SHP77 (cell line): ENCODE data around the gene INTS3.
"Not testable (repeated sequence)": the region's sequence is repeated elsewhere in the genome, so short reads cannot be mapped to it uniquely, and the experiment has no call there.

Source experiments
- DNase-seq, 2 experiments: peaks; one replicate each; lab custom pipeline; 2025; lab: John Stamatoyannopoulos, UW

The INTS3 gene

GRCh38 chr1:153778824-153779519 lies 51.1 kb downstream of the INTS3 start:
- no peak for DNase-seq

GRCh38 chr1:153779781-153780541 lies 52.1 kb downstream of the INTS3 start:
- no peak for DNase-seq

- DNase-seq = no peak
These were observed 52.7 kb downstream of the INTS3 start for GRCh38 chr1:153780551-153780950.

GRCh38 chr1:153782648-153783047 lies 54.8 kb downstream of the INTS3 start:
- DNase-seq = not testable (repeated sequence)

GRCh38 chr1:153783233-153784190 lies 55.7 kb downstream of the INTS3 start:
- peak; percentile 91 to 94 for DNase-seq

GRCh38 chr1:153786038-153786790 lies 58.4 kb downstream of the INTS3 start:
- DNase-seq = no peak

- DNase-seq = peak; percentile 93 to 94
These were observed 61.7 kb downstream of the INTS3 start for GRCh38 chr1:153789478-153790034.

- peak; percentile 98 to 99 for DNase-seq
These were observed 62.6 kb downstream of the INTS3 start for GRCh38 chr1:153790313-153790965.

- DNase-seq = peak in 1 of 2 experiments; percentile 74
These were observed 63.3 kb downstream of the INTS3 start for GRCh38 chr1:153790966-153791647.

GRCh38 chr1:153791648-153792253 lies 63.9 kb downstream of the INTS3 start:
- DNase-seq = no peak

GRCh38 chr1:153792631-153793041 lies 64.8 kb downstream of the INTS3 start:
- DNase-seq = no peak

- no peak for DNase-seq
These were observed 65.6 kb downstream of the INTS3 start for GRCh38 chr1:153793261-153793972.

GRCh38 chr1:153793973-153794615 lies 66.2 kb downstream of the INTS3 start:
- no peak for DNase-seq

GRCh38 chr1:153794624-153795329 lies 66.9 kb downstream of the INTS3 start:
- DNase-seq = peak; percentile 28 to 35

- DNase-seq = peak; percentile 77 to 93
These were observed 67.5 kb downstream of the INTS3 start for GRCh38 chr1:153795330-153795837.

GRCh38 chr1:153795934-153796785 lies 68.3 kb downstream of the INTS3 start:
- no peak for DNase-seq
